ENCODE measurements around the gene KCNK7.

KCNK7 gene

DNA sequence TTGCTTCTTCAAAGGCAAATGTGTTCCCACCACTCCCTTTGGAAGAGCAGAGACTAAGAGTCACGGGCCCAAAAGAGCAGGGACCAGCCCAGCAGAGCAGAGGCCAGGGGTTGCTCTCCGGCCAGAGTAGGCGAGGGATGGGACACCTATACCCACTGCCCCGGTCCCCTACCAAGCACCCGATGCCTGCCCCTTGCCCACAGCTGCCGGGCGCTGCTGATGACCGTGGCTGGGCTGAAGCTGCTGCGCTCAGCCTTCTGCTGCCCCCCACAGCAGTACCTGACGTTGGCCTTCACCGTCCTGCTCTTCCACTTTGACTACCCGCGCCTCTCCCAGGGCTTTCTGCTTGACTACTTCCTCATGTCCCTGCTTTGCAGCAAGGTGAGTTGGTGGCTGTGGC lies 31.6 kb upstream of the KCNK7 start:
- DNase-seq (ENCODE audit: low read depth): no peak

GRCh38 chr11:65625628-65626342 lies 30.2 kb upstream of the KCNK7 start:
- no peak for DNase-seq (ENCODE audit: low read depth)

GRCh38 chr11:65624931-65625627 lies 29.5 kb upstream of the KCNK7 start:
- DNase-seq (ENCODE audit: low read depth): no peak

DNA sequence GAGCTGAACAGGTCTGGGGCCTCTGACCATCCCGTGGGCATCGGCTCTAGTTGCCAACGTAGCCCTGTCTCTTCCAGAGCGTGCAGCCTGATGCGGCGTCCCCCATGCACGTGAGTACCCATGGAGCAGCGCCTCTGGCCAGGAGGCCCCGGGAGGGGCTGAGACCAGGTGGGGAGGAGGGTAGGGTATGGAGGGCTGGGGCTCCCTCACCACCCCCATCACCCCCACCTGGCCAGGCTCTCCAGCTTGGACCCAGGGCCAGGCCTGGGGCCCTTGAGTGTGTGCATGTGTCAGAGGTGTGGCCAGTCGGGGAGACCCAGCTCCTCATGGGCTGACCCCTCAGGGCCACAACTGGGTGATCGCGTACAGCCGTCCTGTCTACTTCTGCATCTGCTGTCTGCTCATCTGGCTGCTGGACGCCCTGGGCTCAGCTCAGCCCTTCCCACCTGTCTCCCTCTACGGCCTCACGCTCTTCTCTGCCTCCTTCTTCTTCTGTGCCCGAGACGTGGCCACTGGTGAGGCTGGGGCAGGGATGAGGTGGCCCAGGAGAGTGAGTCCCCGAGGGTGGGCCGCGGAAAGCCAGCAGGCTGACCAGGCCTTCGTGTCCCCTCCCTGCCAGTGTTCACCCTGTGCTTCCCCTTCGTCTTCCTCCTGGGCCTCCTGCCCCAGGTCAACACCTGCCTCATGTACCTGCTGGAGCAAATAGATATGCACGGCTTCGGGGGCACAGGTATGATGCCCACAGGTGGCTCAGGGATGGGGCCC lies 28.4 kb upstream of the KCNK7 start:
- no peak for DNase-seq (ENCODE audit: low read depth)

GRCh38 chr11:65623177-65623576 lies 27.6 kb upstream of the KCNK7 start:
- no peak for DNase-seq (ENCODE audit: low read depth)

GRCh38 chr11:65622011-65622410 lies 26.4 kb upstream of the KCNK7 start:
- DNase-seq (ENCODE audit: low read depth): no peak

DNA sequence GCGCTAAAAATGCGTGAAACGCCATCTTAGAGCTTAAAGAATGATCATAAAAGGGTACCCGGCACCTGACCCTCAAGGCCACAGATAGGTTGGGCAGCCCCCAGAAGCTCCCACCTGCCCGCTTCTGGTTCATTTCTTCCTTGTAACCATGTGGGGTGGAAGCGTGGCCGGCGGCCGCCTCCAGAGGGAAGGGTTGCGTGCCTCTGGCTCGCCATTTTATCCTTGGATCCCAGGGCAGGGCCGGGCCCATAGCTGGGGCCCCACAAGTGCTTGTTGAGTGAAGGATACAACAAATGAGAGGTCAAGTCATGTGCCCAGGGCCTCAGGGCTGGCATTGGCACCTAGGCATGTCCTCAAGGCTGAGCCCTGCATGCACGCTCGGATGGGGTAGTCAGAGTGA lies 25.9 kb upstream of the KCNK7 start:
- DNase-seq (ENCODE audit: low read depth): no peak

GRCh38 chr11:65620666-65621065 lies 25.1 kb upstream of the KCNK7 start:
- DNase-seq (ENCODE audit: low read depth): no peak

GRCh38 chr11:65619281-65619928 lies 23.8 kb upstream of the KCNK7 start:
- DNase-seq (ENCODE audit: low read depth): no peak

GRCh38 chr11:65618763-65619162 lies 23.2 kb upstream of the KCNK7 start:
- DNase-seq (ENCODE audit: low read depth): no peak

- no peak for DNase-seq (ENCODE audit: low read depth)
Observed at GRCh38 chr11:65617990-65618751, 22.6 kb upstream of the KCNK7 start.

DNA sequence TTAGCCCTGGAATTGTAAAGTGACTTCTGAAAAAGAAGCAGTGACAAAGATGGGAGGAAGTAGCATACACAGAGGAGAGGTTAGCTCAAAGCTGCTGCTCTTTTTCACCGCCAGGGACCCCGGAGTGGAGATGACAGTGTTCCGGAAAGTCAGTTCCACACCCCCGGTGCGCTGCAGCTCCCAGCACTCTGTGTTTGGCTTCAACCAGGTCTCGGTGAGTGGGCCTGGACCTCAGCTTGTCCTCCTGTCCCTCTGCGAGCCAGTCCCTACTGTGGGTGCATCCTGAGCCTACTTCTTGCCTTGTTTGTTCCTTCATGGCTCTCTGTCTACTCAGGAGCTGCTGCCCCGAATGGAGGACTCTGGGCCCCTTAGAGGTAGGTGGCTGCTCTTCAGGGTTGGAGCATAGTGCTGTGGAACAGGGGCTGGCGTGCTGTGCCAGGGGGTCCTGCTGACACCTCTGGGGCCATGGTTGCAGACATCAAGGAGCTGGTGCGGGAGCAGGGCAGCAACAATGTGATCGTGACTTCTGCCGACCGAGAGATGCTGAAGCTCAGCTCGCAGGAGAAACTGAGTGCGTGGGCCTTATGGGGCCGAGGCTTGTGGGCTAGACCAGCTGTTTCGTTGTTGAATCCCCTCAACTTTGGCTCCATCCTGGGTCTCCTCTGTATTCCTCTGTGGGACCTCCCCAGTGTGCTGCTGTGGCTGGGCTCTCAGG lies 21.7 kb upstream of the KCNK7 start:
- no peak for DNase-seq (ENCODE audit: low read depth)

GRCh38 chr11:65616575-65617001 lies 21.0 kb upstream of the KCNK7 start:
- DNase-seq (ENCODE audit: low read depth): no peak

DNA sequence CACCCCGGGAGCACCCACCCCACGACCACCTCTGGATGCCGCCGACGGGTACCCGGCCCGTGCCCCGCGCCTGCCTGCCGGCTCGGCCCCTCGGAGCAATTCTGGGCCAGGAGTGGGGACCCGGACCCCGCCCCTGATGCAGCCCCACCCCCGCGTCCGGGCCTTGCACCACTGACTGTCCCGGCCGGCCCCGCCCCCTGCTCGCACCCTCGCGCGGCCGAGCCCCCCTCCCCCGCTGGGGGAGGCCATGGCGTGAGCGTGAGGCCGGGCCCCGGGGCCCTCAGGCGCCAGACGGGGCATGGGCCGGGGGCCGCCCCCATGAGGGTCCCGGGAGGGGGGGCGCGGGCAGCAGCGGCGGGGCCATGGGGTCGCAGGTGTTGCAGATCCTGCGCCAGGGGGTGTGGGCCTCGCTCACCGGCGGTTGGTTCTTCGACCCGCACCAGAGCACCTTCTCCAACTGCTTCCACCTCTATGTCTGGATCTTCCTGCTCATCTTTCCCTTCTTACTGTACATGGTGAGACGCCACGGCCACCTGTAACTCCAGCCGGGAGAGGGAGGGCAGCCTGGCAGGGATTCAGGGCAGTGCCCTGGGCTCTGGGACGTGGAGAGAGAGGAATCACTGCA lies 20.5 kb upstream of the KCNK7 start:
- DNase-seq (ENCODE audit: low read depth): no peak

DNA sequence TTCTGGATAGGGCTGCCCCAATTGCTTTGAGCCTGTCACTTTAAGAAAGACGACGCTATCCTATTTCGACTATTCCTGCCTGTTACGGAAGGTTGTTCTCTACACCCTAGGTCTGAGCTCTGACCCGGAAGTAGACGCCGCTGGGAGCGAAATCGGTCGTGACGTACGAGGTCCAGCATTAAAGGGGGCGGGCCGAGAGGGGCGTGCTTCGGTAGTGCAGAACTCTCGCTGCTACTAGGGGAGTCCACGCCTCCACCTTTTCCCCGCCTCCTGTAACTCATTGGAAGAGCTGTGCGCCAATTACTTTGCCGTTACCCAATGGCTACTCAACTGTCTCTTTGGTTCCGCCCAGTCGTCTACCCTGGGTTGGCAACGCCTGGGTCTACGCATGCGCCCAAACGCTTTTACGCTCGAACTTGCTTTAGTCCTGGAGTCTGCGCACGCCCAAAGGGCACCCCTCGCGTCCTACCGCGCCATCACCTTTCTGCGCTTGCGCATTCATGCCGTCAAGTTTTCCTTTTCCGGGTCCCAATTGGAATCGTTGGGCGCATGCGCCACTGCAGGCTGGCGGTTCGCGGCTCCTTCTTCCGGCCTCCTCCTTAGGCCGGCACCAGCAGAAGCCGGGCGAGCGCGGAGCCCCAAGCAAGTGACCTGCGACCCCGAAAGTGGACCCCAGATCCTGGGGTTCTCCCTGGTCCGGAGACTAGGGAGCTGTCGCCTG lies 19.8 kb upstream of the KCNK7 start, which contains the start of gene PCNX3:
Gene PCNX3, plus strand, starts transcription at position 548 of the 721 bp plus-strand sequence. CDS start 536 bp downstream, outside the sequence.
- peak; percentile 100 for DNase-seq (ENCODE audit: low read depth)

DNA sequence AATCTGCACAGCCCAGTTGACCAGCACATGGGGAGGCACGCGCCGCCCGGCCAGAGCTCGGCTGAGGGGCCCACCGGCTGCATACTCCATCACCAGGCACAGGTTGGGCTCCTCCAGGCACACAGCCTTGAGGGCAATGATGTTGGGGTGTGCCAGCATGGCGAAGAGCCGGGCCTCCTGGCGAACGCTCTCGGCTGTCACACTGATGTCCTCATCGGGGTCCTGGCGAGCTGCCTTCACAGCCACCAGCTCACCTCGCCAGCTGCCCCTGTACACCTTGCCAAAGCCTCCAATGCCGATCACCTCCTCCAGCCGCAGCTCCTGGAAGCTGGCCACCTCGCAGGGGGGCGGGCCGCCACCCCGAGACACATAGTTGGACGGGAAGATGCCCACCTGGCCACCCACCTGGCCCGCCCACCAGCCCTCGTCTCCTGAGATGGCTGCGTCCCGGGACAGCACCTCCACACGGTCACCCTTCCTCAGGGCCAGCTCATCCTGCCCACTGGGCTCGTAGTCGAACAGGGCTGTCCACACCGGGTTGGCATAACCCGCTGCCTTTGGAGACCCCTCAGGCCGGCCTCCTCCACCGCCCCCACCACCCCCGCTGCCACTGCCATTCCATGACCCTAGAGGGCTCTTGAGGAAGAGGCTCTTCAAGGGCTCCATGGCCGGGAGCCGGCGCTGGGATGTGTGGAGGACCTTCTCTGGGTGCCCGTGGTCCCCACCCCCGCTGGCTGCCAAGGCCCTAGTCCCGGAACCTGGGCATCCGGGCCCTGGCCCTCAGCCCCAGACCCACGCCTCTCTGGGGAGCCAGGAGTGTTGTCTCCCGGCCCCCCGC lies 17.7 kb upstream of the KCNK7 start:
- no peak for DNase-seq (ENCODE audit: low read depth)

DNA sequence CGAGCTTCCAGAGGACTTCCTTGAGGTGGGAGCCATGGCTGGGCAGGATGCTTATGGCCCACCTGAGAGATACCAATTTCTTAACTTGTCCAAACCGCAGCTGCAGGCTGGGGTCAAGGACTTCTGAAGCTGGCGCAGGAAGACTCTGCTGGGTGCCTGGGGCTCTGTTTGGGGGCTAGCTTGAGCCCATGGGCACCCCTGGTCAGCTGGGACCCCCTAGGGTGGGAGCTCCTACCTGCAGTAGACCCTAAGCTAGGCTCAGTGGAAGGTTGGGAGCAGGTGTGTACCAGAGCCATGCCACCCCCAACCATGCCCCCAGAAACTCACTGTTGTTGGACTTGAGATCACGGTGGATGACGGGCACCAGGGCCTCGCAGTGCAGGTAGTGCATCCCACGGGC lies 17.1 kb upstream of the KCNK7 start:
- DNase-seq (ENCODE audit: low read depth): no peak

GRCh38 chr11:65611758-65612603 lies 16.4 kb upstream of the KCNK7 start:
- DNase-seq (ENCODE audit: low read depth): no peak
